ENCODE results near the gene WDR90. TPM values are rescaled to one million over a fixed set of nuclear protein-coding genes. Genes with fewer than 3 reads are reported as not detected.

WDR90 gene
- total RNA-seq, 1 experiment from 2014 or later: 68.2 TPM

DNA sequence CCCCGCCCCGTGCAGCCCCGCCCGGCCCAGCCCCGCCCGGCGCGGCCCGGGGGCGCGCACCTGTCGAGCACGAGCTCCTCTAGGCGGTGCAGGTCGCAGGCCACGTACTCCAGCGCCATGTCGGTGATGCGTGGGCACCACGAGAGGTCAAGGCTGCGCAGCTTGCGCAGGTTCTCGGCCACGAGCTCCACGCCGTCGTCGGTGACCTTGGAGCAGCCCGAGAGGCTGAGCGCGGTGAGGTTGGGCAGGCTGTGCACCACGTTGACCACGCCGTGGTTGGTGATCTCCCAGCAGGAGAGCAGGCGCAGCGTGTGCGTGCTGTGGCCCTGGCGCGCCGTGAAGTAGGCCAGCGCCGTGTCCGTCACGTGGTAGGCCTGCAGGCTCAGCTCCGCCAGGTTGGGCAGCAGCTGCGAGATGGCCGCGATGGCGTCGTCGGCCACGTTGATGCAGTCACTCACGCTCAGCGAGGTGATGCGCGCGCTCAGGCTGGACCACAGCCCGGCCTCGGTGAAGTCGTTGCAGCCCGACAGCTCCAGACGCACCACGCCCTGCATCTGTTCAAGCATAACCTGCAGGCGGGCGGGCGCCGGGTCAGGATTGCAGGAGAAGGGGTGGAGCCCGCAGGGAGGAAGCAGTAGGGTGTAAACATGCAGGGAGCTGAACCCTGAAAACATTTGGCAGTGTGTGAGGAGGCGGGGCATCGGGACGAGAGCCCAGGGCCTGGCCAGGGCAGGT is 46.4 kb downstream of the WDR90 start:
- Histone ChIP-seq H3K9ac (ENCODE audit: extremely low read depth, insufficient read length, low read length) (no peak overlapping the region), H4K20me1 (ENCODE audit: control insufficient read depth, insufficient read depth, insufficient read length) (no peaks in the 10 kb centered on the region), H3K4me1 (ENCODE audit: insufficient read depth, low read length) (no peaks in the 10 kb centered on the region), H2AFZ (ENCODE audit: low read length) (no peak overlapping the region), H3K23ac (ENCODE audit: insufficient read length, low read depth, low read length) (no peak overlapping the region), H3K79me1 (ENCODE audit: insufficient read depth, low read depth, low read length, poor library complexity, severe bottlenecking) (no peaks in the 10 kb centered on the region), H4K5ac (ENCODE audit: insufficient read length, low read depth, low read length) (no peak overlapping the region), H3K9me3 (ENCODE audit: control insufficient read depth, low read depth, low read length) (no peaks in the 10 kb centered on the region), H3K14ac (ENCODE audit: insufficient read depth, low read length) (no peak overlapping the region), H3K27ac (ENCODE audit: insufficient read length, low read depth, low read length) (no peak overlapping the region), H2BK5ac (ENCODE audit: insufficient read length, low read length) (no peak overlapping the region), H4K91ac (ENCODE audit: insufficient read length, low read depth, low read length) (no peak overlapping the region), H3K18ac (ENCODE audit: insufficient read length, low read depth, low read length) (peak overlapping the region; percentile 1), H4K8ac (replicated peaks; ENCODE audit: insufficient read length, low read depth, low read length) (no peak overlapping the region), H3K4me2 (ENCODE audit: insufficient read depth, insufficient read length, low read length) (peak overlapping the region; percentile 56), H2AK5ac (ENCODE audit: insufficient read length, low read length) (no peak overlapping the region), H3K23me2 (ENCODE audit: insufficient read length, low read depth, low read length, poor library complexity, severe bottlenecking) (peaks cover 16% of the 10 kb centered on the region), H2BK15ac (ENCODE audit: low read depth, low read length) (no peak overlapping the region), H3K27me3 (ENCODE audit: insufficient read depth, low read length) (peaks cover 21% of the 10 kb centered on the region), H2BK120ac (ENCODE audit: low read depth, low read length, poor library complexity, severe bottlenecking) (no peak overlapping the region), H2BK20ac (ENCODE audit: low read depth, low read length, poor library complexity, severe bottlenecking) (no peak overlapping the region), H3K4ac (ENCODE audit: low read depth, low read length) (no peak overlapping the region), H2BK12ac (ENCODE audit: insufficient read length, low read depth, low read length) (no peak overlapping the region), H3K79me2 (ENCODE audit: insufficient read depth, low read length) (no peaks in the 10 kb centered on the region), H3K56ac (ENCODE audit: insufficient read length, low read depth, low read length) (no peak overlapping the region), H3T11ph (ENCODE audit: low read length) (no peak overlapping the region)
- Mint-ChIP-seq H3K4me1 (peaks cover 0 to 9% of the 10 kb centered on the region in 2 experiments; a peak in 2 of 4 replicates), H3K27ac (no peak overlapping the region), H3K4me3 (peak overlapping the region; percentile 59 to 79), H3K36me3 (ENCODE audit: insufficient read depth in 1 of 3, low read depth in 3 of 3) (no peaks in the 10 kb centered on the region), H3K9me3 (no peaks in the 10 kb centered on the region; a peak in 1 of 5 replicates), H3K27me3 (ENCODE audit: low read depth) (peaks cover 92% of the 10 kb centered on the region)
- no peak for TF ChIP-seq CTCF (conservative IDR thresholded peaks at IDR 0.05)
- no CpG with 5 or more reads among the region's 71 CpGs for WGBS (ENCODE audit: extremely low coverage, insufficient read length, low lambda C conversion rate)
- DNase-seq: peak; percentile 62
